Kidney (tissue), 14 donors: ENCODE measurements around the gene MCU. TPM values are rescaled to one million over a fixed set of nuclear protein-coding genes. Genes with fewer than 3 reads are reported as not detected.
"Not testable (repeated sequence)": the region's sequence is repeated elsewhere in the genome, so short reads cannot be mapped to it uniquely, and the experiment has no call there.

Source experiments
- DNase-seq, 5 donors: peaks; one replicate each; pipeline ENCODE4 v3.0.0-alpha.2; 2013 to 2020
- FAIRE-seq: peaks from 2 replicates; lab custom pipeline; 2012; peaks lifted over from hg19 to GRCh38; lab: Jason Lieb, UNC
- H3K27ac ChIP-seq, 2 donors: one replicate each; pipeline ENCODE4 v1.7.0; 2013; ENCODE audit warnings: low read depth in 2 of 2, low read length in 2 of 2, inconsistent platforms in 1 of 2
- H3K27me3 ChIP-seq: one replicate; pipeline ENCODE4 v1.7.1; 2013; ENCODE audit warnings: low read length, inconsistent platforms; ENCODE audit not compliant: control insufficient read depth, insufficient read depth
- H3K36me3 ChIP-seq, 3 donors: one replicate each; pipeline versions ENCODE4 v1.7.0 to v1.7.1; 2013; ENCODE audit warnings: low read length in 3 of 3, control low read depth in 1 of 3, inconsistent platforms in 1 of 3; ENCODE audit not compliant: insufficient read depth in 3 of 3, control insufficient read depth in 2 of 3
- H3K4me1 ChIP-seq, 3 donors: one replicate each; pipeline versions ENCODE4 v1.7.0 to v1.7.1; 2013; ENCODE audit warnings: low read length in 3 of 3, inconsistent platforms in 1 of 3, low read depth in 1 of 3; ENCODE audit not compliant: control insufficient read depth in 2 of 3, insufficient read depth in 2 of 3
- H3K4me3 ChIP-seq, 3 donors: one replicate each; pipeline versions ENCODE4 v1.7.0 to v1.8.1; 2013; ENCODE audit warnings: low read length in 3 of 3, control low read depth in 1 of 3, inconsistent platforms in 1 of 3
- H3K9ac ChIP-seq, 3 donors: one replicate each; pipeline versions ENCODE4 v1.7.0 to v1.7.1; 2013; ENCODE audit warnings: low read length in 3 of 3, control low read depth in 1 of 3, inconsistent platforms in 1 of 3
- H3K9me3 ChIP-seq, 3 donors: one replicate each; pipeline versions ENCODE4 v1.7.0 to v1.7.1; 2013; ENCODE audit warnings: low read length in 3 of 3, control low read depth in 1 of 3, inconsistent platforms in 1 of 3; ENCODE audit not compliant: control insufficient read depth in 2 of 3, insufficient read depth in 1 of 3
- intact Hi-C: fragments of 100-400 bp; cut with DNase I; formaldehyde crosslinking; loops from one replicate; pipeline ENCODE4 v1.11.1; 2022
- polyA plus RNA-seq: library from polyadenylated mRNA; stranded (reverse); fragments of 350-450 nt; fragmentation: Illumina TruSeq; extraction: RNeasy Lipid Tissue Mini Kit (QIAGEN cat#74804); gene quantifications from one replicate; pipeline ENCODE4 v1.2.3, GENCODE V29; 2014; ENCODE audit warnings: low read depth, low replicate concordance; ENCODE audit not compliant: insufficient read depth
- total RNA-seq: library from RNA; stranded (reverse); fragmentation: NEBNext Ultra II Directional; extraction: Animal tissue kit (Norgen Biotek cat#: 25700); gene quantifications from one replicate; pipeline ENCODE4 v1.2.1, GENCODE V29; 2021
- TF ChIP-seq, protein P1 (sequence below): IDR thresholded peaks from 3 replicates; pipeline ENCODE4 v1.5.1; 2012; ENCODE audit warnings: mild to moderate bottlenecking, moderate library complexity, borderline replicate concordance; ENCODE audit not compliant: insufficient read depth; ENCODE audit errors: extremely low read depth
- donor health status: control.
- donor health status: control.
- donor health status: control.
- donor health status: control.
- donor health status: control.
- donor health status: DM: yes; HTN: yes; CAD: no.
- donor health status: Normal renal cell carcinoma (clear cell type).

MCU gene
- total and polyA plus RNA-seq, 2 donors from 2014 or later = 18.6 to 37.6 TPM

DNA sequence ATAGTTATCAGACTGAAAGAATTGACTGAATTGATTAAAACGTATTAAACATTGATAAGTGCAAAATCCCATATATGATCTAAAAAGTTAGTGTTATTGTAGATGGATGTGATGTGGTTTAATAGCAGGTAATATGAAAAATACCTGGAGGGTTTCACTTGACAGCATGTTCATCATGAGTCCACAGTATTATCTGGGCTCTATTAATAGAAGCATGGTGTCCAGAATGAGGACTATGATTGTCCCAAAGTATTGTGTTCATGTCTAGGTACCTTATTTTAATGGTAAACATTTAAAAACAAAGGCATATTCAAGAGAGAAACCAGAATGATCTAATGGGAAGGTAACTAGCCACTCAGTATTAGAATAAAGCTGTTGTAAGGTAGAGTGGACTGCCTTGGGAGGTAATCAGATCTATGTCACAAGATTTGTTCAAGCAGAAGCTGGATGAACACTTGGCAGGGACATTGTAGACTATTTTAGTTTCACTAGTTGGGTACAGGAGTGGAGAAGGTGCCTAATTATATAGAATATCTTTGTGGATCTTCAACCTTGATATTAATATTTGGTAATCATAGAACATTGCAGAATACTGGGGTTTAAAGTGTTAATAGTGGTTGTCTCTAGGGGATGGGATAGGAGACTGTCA lies 43.5 kb downstream of the MCU start:
- Histone ChIP-seq H3K9ac (no peak overlapping the region), H3K4me3 (no peak overlapping the region), H3K4me1 (peaks cover 2 to 16% (median 8%) of the 10 kb centered on the region in 3 donors), H3K27me3 (no peaks in the 10 kb centered on the region), H3K36me3 (no peaks in the 10 kb centered on the region), H3K27ac (no peak overlapping the region), H3K9me3 (no peaks in the 10 kb centered on the region)
- DNase-seq = no peak
- TF ChIP-seq, protein P1, sequence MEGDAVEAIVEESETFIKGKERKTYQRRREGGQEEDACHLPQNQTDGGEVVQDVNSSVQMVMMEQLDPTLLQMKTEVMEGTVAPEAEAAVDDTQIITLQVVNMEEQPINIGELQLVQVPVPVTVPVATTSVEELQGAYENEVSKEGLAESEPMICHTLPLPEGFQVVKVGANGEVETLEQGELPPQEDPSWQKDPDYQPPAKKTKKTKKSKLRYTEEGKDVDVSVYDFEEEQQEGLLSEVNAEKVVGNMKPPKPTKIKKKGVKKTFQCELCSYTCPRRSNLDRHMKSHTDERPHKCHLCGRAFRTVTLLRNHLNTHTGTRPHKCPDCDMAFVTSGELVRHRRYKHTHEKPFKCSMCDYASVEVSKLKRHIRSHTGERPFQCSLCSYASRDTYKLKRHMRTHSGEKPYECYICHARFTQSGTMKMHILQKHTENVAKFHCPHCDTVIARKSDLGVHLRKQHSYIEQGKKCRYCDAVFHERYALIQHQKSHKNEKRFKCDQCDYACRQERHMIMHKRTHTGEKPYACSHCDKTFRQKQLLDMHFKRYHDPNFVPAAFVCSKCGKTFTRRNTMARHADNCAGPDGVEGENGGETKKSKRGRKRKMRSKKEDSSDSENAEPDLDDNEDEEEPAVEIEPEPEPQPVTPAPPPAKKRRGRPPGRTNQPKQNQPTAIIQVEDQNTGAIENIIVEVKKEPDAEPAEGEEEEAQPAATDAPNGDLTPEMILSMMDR = no peak
- FAIRE-seq = no peak
- intact Hi-C loops = no loop called here

DNA sequence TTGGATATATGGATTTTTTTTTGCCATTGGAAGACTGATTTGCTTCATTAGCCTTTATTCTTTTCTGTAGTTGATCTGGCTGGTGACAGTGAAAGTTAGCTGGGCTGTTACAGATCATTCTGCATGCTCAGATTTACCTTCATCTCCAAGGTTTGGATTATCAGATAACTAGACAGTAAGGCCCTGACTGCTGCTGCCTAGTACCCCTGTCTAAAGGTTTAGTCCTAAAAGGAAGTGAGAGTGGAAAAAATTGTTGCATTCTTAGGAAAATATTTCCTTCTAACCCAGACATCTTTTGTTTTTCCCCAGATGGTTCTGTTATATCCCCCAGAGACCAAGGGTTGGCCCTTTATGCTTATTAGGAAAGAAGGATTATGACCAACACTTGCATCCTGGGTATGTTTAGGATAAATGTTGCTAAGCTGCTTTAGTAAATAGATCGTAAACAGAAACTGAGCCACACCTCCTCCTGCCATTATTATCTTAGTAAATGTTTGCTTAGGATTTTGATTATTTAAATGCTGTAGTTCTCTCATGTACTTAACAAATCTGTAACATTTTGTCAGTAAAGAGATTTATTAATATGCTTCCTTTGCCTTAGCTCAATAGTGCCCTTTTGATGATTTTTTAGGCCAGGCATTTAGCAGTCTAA lies 44.4 kb downstream of the MCU start:
- H3K36me3 ChIP-seq = no peaks in the 10 kb centered on the region
- no peak overlapping the region for H3K4me3 ChIP-seq
- intact Hi-C loops = no loop called here
- FAIRE-seq (no peak), DNase-seq (peak in 2 of 5 donors; percentile 54 to 85)
- TF ChIP-seq, protein P1 = no peak
- no peak overlapping the region for H3K27ac ChIP-seq
- no peak overlapping the region for H3K9ac ChIP-seq
- H3K4me1 ChIP-seq = peaks cover 2 to 16% (median 12%) of the 10 kb centered on the region in 3 donors
- H3K9me3 ChIP-seq = no peaks in the 10 kb centered on the region
- no peaks in the 10 kb centered on the region for H3K27me3 ChIP-seq

DNA sequence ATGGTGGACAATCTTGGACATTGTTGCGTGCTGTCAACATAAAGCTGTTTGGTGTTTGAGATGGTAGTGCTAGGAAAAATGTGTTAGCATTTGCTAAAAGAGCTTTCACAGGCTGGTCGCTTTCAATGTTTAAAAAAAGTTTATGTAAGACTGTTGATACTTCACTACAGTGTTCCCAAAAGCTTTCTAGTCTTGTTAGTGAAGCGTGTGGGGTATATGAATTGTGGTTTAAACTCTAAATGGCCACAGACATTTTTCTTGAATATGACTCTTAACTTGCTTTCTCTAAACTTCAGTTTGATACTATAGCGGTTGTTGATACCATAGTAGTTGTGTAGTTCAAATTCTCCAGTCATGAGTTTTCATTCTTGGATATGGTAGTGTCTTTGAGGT lies 44.9 kb downstream of the MCU start:
- no peaks in the 10 kb centered on the region for H3K27me3 ChIP-seq
- TF ChIP-seq, protein P1 = no peak
- intact Hi-C loops = no loop called here
- H3K4me3 ChIP-seq = no peak overlapping the region
- DNase-seq = peak in 2 of 5 donors; percentile 48 to 70
- no peaks in the 10 kb centered on the region for H3K36me3 ChIP-seq
- H3K27ac ChIP-seq = no peak overlapping the region
- FAIRE-seq = no peak
- H3K9me3 ChIP-seq = no peaks in the 10 kb centered on the region
- H3K4me1 ChIP-seq = peaks cover 2 to 16% (median 12%) of the 10 kb centered on the region in 3 donors
- no peak overlapping the region for H3K9ac ChIP-seq

DNA sequence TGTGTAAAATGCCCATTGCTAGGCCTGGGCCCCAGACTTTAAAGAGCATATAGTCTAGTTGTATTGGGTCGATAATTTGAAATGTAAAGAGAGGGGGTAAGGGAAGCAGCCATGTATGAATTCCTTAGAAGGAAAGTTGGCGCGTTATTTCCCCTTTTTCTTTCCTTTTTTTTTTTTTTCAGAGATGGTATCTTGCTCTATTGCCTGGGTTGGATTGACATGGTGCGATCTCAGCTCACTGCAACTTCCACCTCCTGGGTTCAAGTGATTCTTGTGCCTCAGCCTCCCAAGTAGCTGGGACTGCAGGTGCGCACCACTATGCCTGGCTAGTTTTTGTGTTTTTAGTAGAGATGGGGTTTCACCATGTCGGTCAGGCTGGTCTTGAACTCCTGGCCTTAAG lies 45.4 kb downstream of the MCU start:
- H3K4me1 ChIP-seq = peaks cover 2 to 16% (median 12%) of the 10 kb centered on the region in 3 donors
- H3K9me3 ChIP-seq, H3K4me3 ChIP-seq, intact Hi-C loops, H3K27ac ChIP-seq, H3K27me3 ChIP-seq, FAIRE-seq, H3K36me3 ChIP-seq, H3K9ac ChIP-seq, DNase-seq: not testable (repeated sequence)
